ENCODE measurements around the gene STON1. TPM values are rescaled to one million over a fixed set of nuclear protein-coding genes. Genes with fewer than 3 reads are reported as not detected.

STON1 gene
- total RNA-seq, 1 donor from 2014 or later = 36.5 TPM

DNA sequence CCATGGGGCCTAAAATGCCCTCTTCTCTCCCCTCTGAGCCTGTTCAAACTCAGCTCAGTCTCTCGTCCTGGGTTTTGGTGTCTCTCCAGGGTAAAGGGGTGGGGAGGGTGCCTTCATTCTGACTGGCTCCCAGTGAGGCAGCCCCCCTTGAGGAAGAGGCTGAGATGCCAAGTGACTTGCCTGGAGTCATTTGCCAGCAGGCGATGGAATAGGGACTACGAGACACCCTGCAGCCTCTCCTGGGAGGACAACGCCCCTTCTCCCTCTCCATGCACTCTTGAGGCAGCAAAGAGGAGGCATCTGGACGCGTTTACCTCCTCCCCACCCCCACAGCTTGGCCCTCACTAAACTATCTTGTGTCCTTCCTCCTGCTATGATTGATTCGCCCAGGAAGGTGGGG is 760 bp upstream of the STON1 start:
- Mint-ChIP-seq H3K36me3 (peaks cover 4% of the 10 kb centered on the region), H3K4me3 (peak overlapping the region; percentile 91), H3K9me3 (no peaks in the 10 kb centered on the region), H3K4me1 (peaks cover 41% of the 10 kb centered on the region), H3K27ac (peak overlapping the region; percentile 47), H3K27me3 (ENCODE audit: low read depth) (no peaks in the 10 kb centered on the region)
- TF ChIP-seq, protein P1, sequence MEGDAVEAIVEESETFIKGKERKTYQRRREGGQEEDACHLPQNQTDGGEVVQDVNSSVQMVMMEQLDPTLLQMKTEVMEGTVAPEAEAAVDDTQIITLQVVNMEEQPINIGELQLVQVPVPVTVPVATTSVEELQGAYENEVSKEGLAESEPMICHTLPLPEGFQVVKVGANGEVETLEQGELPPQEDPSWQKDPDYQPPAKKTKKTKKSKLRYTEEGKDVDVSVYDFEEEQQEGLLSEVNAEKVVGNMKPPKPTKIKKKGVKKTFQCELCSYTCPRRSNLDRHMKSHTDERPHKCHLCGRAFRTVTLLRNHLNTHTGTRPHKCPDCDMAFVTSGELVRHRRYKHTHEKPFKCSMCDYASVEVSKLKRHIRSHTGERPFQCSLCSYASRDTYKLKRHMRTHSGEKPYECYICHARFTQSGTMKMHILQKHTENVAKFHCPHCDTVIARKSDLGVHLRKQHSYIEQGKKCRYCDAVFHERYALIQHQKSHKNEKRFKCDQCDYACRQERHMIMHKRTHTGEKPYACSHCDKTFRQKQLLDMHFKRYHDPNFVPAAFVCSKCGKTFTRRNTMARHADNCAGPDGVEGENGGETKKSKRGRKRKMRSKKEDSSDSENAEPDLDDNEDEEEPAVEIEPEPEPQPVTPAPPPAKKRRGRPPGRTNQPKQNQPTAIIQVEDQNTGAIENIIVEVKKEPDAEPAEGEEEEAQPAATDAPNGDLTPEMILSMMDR (IDR thresholded peaks at IDR 0.05; ENCODE audit: unreplicated experiment) = no peak
- DNase-seq (ENCODE audit: low spot score in 2 of 2, unreplicated experiment in 2 of 2) = no peak

DNA sequence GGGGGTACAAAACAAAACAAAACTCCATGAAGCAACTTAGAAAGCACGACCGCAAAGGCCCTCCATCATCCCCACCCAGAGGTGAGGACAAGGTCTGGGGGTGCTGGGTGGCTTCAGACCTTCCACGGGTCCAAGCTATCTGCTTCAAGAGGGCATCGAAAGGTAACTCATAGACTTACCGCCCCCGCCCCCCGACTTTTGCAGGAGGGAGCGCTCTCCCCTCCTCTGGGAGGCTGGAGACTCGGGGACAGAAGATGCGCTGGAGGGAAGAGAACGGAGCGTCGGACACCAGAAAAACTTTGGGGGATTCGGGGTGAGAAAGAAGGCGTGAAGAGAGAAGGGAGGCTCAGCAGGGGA is 300 bp upstream of the STON1 start:
- no peaks in the 10 kb centered on the region for H3K27me3 Mint-ChIP-seq (ENCODE audit: low read depth)
- DNase-seq (ENCODE audit: low spot score in 2 of 2, unreplicated experiment in 2 of 2) = peak in 1 of 2 experiments; percentile 39
- H3K36me3 Mint-ChIP-seq = peaks cover 4% of the 10 kb centered on the region
- peaks cover 41% of the 10 kb centered on the region for H3K4me1 Mint-ChIP-seq
- peak overlapping the region; percentile 90 for H3K27ac Mint-ChIP-seq
- TF ChIP-seq, protein P1 (IDR thresholded peaks at IDR 0.05; ENCODE audit: unreplicated experiment) = no peak
- H3K4me3 Mint-ChIP-seq = peak overlapping the region; percentile 91
- H3K9me3 Mint-ChIP-seq = no peaks in the 10 kb centered on the region

DNA sequence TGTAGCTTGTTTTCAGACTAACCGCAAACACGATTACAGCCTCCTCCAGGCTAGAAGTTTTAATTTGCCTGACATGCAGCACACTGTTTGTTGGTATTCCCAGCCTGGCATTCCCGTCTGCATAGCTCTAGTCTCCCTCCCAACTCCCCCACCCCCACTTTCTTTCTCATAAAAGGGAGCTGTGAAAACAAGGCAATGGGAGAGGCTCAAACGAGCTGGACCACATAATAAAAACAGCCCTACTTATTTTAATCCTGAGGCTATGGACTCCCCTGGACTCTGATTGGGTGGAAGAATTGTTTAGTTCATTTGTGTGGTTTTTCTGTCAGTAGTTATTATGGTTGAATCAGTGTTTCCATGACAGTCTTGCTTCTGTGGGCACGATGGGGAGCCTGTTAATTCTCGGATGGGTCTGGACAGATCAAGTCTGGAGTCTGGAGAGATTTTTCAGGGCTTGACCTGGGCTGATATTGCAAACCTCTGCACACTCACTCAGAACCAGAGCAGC is 1.2 kb downstream of the STON1 start:
- Mint-ChIP-seq H3K4me3 (peak overlapping the region; percentile 91), H3K9me3 (no peaks in the 10 kb centered on the region), H3K4me1 (peaks cover 44% of the 10 kb centered on the region), H3K27ac (peak overlapping the region; percentile 89), H3K36me3 (peaks cover 4% of the 10 kb centered on the region), H3K27me3 (ENCODE audit: low read depth) (no peaks in the 10 kb centered on the region)
- DNase-seq (ENCODE audit: low spot score in 2 of 2, unreplicated experiment in 2 of 2) = no peak
- TF ChIP-seq, protein P1 (IDR thresholded peaks at IDR 0.05; ENCODE audit: unreplicated experiment) = no peak

- TF ChIP-seq, protein P1 (IDR thresholded peaks at IDR 0.05; ENCODE audit: unreplicated experiment) = no peak
- DNase-seq (ENCODE audit: low spot score in 2 of 2, unreplicated experiment in 2 of 2) = no peak
- Mint-ChIP-seq H3K9me3 (no peaks in the 10 kb centered on the region), H3K36me3 (peaks cover 4% of the 10 kb centered on the region), H3K4me3 (peak overlapping the region; percentile 91), H3K4me1 (peaks cover 41% of the 10 kb centered on the region), H3K27ac (peak overlapping the region; percentile 65), H3K27me3 (ENCODE audit: low read depth) (no peaks in the 10 kb centered on the region)
Measured at GRCh38 chr2:48532174-48532573, 2.2 kb downstream of the STON1 start.

- DNase-seq (ENCODE audit: low spot score in 2 of 2, unreplicated experiment in 2 of 2) = no peak
- TF ChIP-seq, protein P1 (IDR thresholded peaks at IDR 0.05; ENCODE audit: unreplicated experiment) = no peak
- Mint-ChIP-seq H3K27ac (peak overlapping the region; percentile 65), H3K4me1 (peaks cover 36% of the 10 kb centered on the region), H3K36me3 (peaks cover 7% of the 10 kb centered on the region), H3K27me3 (ENCODE audit: low read depth) (no peaks in the 10 kb centered on the region), H3K4me3 (no peak overlapping the region), H3K9me3 (no peaks in the 10 kb centered on the region)
Measured at GRCh38 chr2:48532824-48533223, 2.9 kb downstream of the STON1 start.

GRCh38 chr2:48534781-48535180 is 4.8 kb downstream of the STON1 start:
- H3K4me1 Mint-ChIP-seq = peaks cover 21% of the 10 kb centered on the region
- H3K27ac Mint-ChIP-seq = peak overlapping the region; percentile 1
- no peaks in the 10 kb centered on the region for H3K9me3 Mint-ChIP-seq
- no peak overlapping the region for H3K4me3 Mint-ChIP-seq
- DNase-seq (ENCODE audit: low spot score in 2 of 2, unreplicated experiment in 2 of 2) = no peak
- H3K27me3 Mint-ChIP-seq (ENCODE audit: low read depth) = no peaks in the 10 kb centered on the region
- TF ChIP-seq, protein P1 (IDR thresholded peaks at IDR 0.05; ENCODE audit: unreplicated experiment) = no peak
- H3K36me3 Mint-ChIP-seq = peaks cover 12% of the 10 kb centered on the region
